DMS53 treated with DMSO at 0.1 percent for 48 hours (cell line): ENCODE results near the gene NEK11.
A peak's percentile ranks its signal among the peaks of the same experiment; 100 is the strongest.
"Not testable (repeated sequence)": the region's sequence is repeated elsewhere in the genome, so short reads cannot be mapped to it uniquely, and the experiment has no call there.

ENCODE experiments used
- DNase-seq: peaks from one replicate; lab custom pipeline; 2025; ENCODE audit not compliant: unreplicated experiment; lab: John Stamatoyannopoulos, UW

Gene NEK11

DNA sequence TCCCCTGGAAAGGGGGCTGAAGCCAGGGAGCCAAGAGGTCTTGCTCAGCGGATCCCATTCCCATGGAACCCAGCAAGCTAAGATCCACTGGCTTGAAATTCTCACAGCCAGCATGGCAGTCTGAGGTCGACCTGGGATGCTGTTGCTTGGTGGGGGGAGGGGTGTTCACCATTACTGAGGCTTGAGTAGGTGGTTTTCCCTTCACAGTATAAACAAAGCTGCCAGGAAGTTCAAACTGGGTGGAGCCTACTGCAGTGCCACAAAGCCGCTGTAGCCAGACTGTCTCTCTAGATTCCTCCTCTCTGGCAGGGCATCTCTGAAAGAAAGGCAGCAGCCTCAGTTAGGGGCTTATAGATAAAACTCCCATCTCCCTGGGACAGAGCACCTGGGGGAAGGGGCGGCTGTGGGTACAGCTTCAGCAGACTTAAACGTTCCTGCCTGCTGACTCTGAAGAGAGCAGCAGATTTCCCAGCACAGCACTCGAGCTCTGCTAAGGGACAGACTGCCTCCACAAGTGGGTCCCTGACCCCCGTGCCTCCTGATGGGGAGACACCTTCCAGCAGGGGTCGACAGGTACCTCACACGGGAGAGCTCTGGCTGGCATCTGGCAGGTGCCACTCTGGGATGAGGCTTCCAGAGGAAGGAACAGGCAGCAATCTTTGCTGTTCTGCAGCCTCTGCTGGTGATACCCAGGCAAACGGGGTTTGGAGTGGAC, 15.8 kb downstream of the NEK11 start:
- DNase-seq, result not testable (repeated sequence)

DNA sequence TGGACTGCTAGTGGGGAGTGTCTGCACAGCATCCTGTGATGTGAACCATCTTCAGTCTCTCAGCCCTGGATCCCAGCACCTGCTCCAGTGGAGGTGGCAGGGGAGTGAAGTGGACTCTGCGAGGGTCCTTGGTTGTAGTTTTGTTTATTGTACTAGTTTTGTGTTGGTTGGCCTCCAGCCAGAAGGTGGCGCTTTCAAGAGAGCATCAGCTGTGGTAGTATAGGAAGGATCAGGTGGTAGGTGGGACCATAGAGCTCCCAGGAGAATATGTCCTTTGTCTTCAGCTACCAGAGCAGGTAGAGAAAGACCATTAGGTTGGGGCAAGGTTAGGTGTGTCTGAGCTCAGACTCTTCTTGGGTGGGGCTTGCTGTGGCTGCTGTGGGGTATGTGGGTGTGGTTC, 20.9 kb downstream of the NEK11 start:
- no peak for DNase-seq

DNA sequence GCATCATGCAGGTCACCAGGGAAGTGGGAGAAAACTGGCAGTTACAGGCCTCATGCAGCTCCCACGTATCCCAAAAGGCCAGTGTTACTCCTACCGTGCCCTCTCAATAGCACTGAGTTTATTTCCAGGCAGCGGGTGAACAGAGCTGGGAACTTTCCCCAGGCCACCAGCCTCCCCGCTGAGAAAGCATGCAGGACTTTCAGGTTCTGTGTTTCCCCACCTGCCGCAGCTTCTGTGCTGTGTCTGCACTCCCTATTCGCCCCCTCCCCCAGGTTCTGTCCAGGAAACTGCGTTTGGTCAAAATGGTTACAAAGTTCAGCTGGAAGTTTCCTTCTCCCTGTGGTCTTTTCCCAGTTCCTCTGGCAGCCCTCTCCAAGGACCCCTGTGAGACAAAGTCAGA, 21.4 kb downstream of the NEK11 start:
- no peak for DNase-seq

DNA sequence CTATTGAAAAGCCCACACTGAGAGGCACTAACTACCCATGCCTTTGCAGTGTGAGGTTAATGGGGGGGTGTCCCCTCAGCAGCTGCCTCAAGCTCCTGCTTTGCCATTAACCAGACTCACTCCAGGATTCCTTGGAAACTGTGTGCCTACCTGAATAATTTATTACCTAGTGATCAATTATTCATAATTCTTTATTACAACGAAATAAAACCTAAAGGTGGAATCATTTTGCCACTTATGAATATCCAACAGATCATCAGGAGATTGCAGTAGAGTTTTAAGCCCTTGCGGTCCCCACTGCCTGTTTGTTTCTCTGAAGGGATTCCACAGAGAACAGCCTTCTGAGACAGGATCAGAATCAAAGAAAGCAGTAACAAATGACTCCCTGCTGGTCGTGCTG, 23.3 kb downstream of the NEK11 start:
- no peak for DNase-seq

DNA sequence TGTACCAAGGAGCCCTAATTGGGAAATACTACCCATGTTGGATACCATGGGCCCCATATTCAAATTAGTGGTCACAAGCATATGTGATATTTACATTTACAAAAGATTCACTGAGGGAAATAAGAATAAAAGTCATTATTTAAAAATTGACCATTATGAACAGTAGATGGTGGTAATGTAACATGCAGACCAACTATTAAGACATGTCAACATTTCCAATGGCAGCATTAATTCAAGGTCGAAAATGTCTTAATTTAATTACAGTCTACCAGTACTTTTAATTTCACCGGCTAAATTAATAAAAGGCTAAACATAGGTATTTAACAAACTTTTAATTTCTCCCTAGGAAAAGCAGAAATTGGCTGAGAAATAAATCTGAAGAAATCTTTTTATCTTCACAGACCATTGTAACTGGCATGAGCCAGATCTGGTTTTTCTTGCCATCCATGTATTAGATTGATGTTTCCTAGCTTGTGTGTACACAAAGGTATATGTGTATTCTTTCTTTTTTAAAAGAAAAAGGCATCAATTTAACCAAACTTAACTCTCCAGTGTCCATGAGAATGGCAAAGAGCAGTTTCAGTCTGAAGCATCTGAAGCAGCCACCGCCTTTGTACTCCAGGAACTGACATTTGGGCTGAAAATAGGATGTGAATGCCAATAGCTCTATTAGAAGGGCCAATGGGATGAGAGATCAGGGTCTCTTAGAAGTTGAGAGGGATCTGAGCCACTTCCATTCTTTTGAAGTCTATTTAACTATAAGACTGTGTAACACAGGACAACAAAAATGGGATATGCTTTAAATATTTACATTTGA, 26.6 kb downstream of the NEK11 start:
- no peak for DNase-seq

DNA sequence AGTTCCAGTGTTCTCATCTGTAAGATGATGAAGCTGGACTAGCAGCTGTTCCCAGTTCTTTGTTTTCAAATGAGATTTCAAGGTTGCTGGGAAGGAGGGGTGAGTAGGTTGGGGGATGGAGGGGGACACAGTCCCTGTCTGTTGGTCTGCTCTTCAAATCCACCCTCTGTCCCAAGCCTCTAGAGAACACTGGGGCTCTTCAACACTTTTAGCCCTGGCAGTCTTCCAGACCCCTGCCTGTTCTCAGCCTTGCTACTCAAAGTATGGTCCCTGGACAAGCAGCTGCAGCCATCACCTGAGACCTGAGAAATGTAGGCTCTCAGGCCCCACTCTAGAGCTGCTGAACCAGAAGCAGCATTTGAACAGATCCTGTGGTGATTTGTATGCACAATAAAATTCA, 41.3 kb downstream of the NEK11 start:
- DNase-seq, result no peak

DNA sequence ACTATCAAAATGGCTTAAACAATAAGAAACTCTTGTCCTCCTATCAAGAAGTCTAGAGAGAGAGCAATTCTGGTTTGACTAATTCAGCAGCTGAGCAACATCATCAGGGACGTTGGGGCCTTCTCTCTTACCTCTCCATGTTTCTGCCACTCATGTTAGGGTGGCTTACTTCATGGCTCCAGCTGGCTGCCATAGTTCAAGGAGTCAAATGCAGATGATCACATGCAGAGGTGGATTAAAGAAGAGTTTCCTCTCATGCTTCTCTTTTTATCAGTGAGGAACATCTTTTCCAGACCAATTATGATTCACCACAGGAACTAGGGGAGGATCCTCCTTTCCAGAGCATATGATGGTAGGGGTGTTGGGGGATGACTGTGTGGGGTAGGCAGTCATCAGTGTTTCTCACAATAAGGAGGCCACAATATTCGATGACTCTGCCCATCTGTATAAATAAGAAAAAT, 45.5 kb downstream of the NEK11 start:
- DNase-seq, result no peak

DNA sequence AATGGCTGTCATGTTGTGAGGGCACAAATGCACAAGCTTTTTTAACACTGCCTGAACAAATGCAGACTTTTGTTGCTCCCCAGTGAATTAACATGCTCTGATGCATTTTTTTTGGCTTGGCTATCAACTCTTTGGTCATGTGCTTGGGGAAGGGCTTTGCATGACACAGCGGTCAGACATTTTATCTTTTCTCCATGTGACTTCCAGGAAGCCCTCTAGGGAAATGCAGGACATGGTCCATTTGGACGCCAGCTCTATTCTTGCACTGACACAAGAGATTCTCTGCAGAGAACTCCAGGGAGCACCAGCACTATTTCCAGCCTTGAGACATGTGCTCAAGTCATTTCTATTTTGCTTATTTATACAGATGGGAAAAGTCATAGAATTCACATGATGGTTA, 46.2 kb downstream of the NEK11 start:
- no peak for DNase-seq

DNA sequence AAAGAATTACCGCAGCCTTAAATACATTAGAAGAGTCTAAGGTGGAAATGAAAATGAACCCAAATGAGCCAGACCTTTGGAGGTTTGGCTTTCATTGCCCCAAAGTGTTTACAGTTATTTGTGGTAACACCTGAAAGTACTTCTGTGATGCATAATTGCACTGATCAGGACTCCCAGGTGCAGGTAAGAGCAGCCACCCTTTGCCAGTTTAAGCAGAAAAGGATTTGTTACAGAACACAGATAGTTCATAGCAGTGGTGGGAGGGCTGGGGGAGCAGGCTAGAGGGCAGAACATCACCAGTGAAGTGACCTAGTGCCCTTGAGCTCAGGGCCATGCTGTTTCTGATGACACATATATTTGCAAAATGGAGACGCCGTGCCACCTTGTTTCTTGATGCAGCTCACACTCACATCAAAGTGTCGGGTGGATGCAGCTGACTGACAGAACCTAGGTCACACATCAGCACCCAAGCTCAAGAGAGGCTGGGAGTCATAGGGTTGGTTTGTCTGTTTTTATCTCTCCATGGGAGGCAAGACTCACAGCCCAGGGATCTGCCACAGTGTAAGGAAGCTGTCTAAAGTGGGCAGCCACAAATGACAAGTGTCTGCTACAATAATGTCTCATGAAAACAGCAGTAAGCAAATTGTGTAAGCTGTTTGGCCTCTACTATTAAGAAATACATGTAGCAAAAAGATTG, 49.1 kb downstream of the NEK11 start:
- DNase-seq, result no peak

DNA sequence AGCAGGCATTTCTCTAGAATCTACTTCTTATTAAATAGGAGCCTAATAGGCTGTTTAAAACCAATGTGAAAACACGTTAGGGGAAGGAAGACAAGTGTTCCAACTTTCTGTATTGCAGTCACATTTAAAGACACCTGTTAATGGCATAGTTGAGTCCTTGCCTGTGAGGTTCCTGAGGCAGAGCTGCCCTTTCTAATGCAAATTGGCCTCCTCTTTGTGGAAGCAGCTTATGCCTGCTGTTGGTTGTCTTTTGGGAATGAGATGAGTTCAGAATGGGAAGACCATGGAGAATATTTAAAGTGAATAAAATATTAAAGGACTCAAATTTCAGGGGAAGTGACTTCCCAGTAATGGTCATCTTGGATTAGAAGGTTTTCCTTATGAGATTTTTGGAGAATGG, 51.2 kb downstream of the NEK11 start:
- DNase-seq, result no peak

DNA sequence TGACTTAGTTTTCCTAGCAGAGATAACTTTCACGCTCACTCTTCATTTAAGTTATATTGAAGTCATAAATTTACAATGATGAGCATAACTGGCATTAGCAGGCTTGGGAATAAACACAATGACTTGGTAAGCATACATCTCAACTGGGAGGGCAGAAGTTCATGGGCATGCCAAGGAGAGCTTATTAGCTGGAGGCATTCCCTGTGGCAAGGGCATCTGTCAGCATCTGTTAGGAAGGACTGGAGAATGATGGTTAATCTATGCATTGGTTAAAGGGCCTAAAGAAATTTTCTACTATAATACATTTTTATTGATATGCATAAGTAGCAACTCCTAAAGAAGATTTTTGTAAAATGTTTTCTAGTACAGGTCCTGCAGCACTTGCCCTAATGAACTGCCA, 52.4 kb downstream of the NEK11 start:
- no peak for DNase-seq

DNA sequence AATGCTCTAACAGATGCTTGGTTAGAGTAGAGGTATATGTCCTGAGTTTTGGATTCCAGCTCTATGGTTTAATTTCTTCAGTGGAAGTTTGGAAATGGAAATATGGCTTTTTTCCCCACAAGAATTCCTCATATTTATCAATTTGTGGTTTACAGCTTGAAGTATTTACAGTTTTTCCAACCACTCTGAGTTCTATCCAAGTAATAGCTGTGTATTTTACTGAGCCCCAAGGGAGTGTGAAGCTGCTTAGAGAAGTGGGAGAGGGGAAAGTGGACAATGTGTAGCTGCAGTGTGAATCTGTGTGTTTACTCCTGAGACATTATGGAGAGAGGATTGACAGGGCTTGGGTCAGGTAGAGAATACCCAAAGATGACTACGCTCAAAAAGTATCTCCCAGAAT, 54.5 kb downstream of the NEK11 start:
- DNase-seq, result no peak

DNA sequence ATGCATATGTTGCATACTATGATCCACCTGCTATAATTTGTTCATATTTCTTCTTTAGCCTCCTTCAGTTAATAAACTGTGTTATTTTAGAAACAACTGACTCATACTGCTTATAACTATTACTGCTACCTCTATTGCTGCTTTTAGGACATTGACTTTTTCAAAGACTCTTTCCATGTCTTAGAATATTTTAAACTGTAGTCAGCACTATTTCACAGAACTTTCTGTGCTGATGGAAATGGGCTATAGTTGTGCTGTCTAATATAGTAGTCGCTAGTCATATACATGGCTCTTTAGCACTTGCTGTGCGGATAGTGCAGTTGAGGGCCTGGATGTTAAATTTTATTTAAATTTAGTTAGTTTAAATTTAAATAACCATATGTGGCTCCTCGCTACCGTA, 55.6 kb downstream of the NEK11 start:
- no peak for DNase-seq

DNA sequence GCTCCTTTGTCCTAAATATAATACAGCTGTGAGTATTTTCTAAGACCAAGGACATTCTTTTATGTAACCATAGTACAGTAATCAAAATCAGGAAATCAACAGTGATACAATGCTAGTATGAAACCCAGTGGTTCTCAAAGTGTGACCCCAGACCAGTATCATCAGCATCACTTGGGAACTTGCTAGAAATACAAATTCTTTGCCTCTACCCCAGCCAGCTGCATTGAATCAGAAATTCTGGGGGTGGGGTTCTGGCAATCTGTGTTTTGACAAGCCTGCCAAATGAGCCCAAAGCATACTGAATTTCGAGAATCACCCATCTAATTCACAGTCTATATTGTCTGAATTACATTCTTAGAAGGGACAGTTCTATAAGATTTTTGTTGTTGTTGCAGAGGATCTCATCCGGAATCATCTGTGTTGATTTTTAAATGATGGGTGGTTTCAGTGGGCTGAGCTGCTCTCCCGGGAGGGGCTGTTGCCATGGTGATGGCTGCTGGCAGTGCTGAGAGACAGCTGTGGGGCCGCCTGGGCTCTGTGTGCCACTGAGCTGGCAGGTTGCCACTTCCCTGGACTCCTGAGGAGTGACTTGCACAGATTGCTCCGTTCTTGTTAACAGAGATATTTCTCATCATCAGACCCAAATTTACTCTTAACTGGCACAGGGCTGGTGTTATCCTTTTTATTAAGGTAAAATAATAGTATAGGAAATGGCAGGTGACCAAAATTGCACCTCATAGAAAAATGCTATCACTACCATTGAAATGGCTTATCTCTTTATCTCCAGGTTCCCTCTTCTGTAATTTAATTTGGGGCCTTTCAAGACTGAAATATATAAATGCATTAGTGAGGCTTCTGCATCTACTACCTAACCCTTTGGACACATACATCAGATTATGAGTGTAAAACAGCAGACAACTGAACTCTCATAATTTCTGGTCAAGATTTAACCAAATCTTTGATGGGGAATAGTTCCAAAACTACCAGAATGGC, 56.5 kb downstream of the NEK11 start:
- DNase-seq, result no peak

DNA sequence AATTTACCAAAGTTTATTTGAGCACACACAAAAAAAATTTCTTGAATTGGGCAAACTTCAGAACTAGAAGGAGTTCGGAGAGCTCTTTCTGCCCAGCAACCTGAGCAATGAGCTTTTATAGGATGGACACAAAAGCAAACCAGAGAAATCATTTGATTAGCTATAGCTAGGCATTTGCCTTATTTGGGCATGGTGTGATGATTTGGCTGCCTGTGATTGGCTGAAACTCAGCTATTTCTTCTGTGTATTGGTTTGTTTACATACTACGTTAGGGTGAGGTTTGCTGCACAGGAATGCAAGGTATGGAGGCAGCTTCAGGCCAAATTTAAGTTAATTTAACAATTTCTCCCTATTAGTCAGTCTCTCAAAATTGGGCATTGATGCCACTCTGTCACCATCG, 65.1 kb downstream of the NEK11 start:
- DNase-seq, result no peak

DNA sequence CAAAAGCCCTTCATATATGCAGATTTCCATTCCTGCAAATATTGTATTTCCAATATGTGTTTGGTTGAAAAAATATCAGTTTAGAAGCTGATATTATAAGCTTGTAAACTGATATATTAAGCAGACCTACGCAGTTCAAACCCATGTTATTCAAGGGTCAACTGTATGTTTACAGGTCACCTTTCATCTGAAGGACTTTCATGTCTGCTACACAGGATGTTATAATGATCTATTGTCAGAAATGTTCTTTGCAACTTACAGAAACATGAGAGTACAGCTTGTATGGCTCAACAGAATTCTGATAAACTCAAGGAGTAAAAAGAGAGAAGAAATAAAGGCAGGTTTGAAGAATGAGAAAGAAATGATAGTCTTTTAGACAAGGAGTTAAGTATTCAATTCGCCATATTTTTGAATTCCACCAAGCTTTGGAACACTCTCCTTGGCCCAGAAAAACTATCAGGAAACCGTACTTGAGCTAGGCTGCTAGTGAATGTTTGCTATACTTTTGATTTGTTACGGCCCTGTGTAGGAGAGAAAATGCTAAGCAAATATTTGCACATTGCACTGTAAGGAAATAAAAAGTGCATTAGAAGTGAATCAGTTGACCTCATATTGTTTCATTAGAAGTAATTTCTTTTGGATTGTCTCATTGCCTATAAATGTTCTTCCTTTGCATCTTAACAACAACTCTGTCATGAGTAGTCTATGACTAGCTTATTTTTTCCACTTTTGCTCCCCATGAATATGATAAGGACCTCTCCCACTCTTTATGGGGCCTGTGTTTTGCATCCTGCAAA, 81.2 kb downstream of the NEK11 start:
- peak; percentile 58 for DNase-seq

DNA sequence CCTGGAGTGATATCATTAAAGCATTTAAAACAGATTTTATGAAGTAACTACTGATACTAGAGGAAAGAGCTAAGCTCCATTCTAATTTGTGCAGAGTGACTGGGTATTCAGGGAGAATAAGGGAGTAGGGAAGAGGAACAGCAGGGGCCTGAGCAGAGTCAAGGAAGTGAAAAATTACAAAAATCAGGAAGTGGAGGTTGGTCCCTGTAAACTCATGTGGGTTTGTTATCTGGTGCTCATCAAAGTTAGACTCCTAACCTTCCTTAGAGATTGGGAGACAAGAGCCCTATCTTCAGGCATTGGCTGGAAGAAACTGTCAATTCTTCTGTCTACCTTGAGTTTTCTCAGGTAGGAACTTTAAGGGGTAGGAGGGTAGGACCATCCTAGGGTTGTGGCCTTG, 82.5 kb downstream of the NEK11 start:
- DNase-seq, result peak; percentile 5

DNA sequence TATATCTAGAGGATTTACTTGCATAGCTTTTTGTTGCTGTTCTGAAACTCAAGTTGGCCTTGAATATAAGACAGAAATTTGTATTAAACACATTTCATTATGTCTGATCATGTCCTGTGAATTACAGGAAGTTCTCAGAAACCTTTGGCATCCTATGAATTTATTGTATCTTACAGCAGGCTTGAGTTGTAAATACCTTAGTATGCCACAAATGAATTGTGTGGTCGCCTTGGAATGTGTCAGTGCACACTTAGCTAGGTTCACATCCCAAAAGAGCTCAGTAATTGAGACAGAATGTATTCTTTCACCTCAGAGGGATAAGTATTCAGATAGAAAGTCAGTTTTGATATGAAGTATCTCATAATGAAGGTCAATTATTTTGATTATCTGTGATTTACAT, 83.4 kb downstream of the NEK11 start:
- DNase-seq, result no peak

DNA sequence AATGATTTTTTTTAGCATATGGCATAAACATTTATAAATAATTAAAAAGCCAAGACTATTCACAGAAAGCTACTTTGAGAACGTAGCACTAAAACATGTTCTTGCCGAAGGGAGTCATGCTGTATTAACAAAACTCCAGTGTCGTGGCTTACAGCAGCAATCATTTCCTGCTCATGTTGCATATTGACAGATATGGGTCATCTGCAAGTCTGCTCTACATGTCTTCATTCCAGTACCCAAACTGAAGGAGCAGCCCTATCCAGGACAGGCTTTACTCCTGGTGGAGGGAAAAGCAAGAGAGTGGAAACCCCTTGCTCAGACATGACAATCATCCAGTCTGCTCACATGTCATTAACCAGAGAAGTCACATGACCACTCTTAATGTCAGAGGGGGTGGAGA, 87.6 kb downstream of the NEK11 start:
- no peak for DNase-seq

DNA sequence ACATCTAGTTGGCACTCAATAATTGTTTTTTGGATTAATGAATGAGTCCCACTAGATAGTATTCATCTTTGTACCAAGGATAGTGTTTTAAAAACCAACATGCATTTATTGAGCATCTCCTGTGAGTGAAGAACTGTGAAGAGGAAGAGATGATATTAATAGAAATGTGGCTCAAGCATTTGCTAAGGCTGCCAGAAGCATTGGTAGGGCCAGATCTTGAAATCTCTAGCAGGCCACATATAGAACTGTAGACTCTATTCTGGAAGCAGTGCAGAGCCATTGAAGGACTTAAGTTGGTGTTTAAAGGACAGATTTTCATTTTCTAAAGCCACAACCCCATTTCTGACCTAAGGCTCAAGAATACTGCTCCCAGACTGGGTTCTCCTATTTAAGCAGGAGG, 99.0 kb downstream of the NEK11 start:
- DNase-seq, result no peak
